ENCODE results near the gene BZW2. TPM values are rescaled to one million over a fixed set of nuclear protein-coding genes. Genes with fewer than 3 reads are reported as not detected.

The BZW2 gene
- total and polyA plus RNA-seq, 2 of the 13 experiments (the other 11 are each of a cell fraction or from before 2014, with no cell fraction given), result 21.8 to 95.2 TPM

- Histone ChIP-seq H3K79me2 (ENCODE audit: insufficient read depth, low read length) (peaks cover 95% of the 10 kb centered on the region), H3K9me3 (ENCODE audit: low read length) (no peaks in the 10 kb centered on the region), H4K20me1 (ENCODE audit: insufficient read depth, low read length) (peaks cover 19% of the 10 kb centered on the region), H3K27ac (ENCODE audit: extremely low read length, insufficient read depth, low read length) (no peak overlapping the region), H3K27me3 (ENCODE audit: control insufficient read depth in 1 of 2, insufficient read depth in 2 of 2, low read length in 2 of 2) (no peaks in the 10 kb centered on the region), H3K36me3 (replicated peaks in 1 of 2; ENCODE audit: control insufficient read depth in 1 of 2, insufficient read depth in 2 of 2, low read length in 2 of 2) (no peaks in the 10 kb centered on the region), H2AFZ (ENCODE audit: low read length) (no peak overlapping the region), H3K4me1 (ENCODE audit: insufficient read depth, low read length) (peaks cover 52% of the 10 kb centered on the region), H3K9ac (ENCODE audit: insufficient read depth, low read depth, low read length) (no peak overlapping the region), H3K4me2 (ENCODE audit: low read depth, low read length) (no peak overlapping the region), H3K4me3 (replicated peaks in 1 of 3; ENCODE audit: insufficient read depth in 1 of 3, low read depth in 2 of 3, low read length in 3 of 3) (no peak overlapping the region)
- no peak for FAIRE-seq
- no peak for ATAC-seq
- intact Hi-C loops (cut with micrococcal nuclease; ENCODE audit: unreplicated experiment), result no loop called here
- WGBS (ENCODE audit: low lambda C conversion rate), result 91% methylated on average over 2 of the region's 2 CpGs
- no TSS peak for BruUV-seq (replicated peaks)
- POLR2A ChIA-PET, result no interaction called here
- in situ Hi-C loops (cut with HindIII; ENCODE audit: extremely low pct_ligation_motif_present, low pct_unique_long_range_greater_than_20kb), result no loop called here
- CTCF ChIA-PET (ENCODE audit: low intra/inter-chr PET ratio, low total read pairs), result no interaction called here
- no peak for DNase-seq (ENCODE audit: low spot score)
- TF ChIP-seq KMT2A (CRISPR knock-in tag; IDR thresholded peaks at IDR 0.05) (no peak), SP2 (CRISPR knock-in tag; IDR thresholded peaks at IDR 0.05) (no peak), THAP11 (CRISPR knock-in tag; IDR thresholded peaks at IDR 0.05) (no peak), JUNB (CRISPR knock-in tag; IDR thresholded peaks at IDR 0.05; ENCODE audit: borderline replicate concordance) (no peak), UBTF (CRISPR knock-in tag; IDR thresholded peaks at IDR 0.05) (no peak), MTERF4 (CRISPR knock-in tag; IDR thresholded peaks at IDR 0.05) (no peak), TBX2 (CRISPR knock-in tag; IDR thresholded peaks at IDR 0.05; ENCODE audit: borderline replicate concordance) (no peak), MLLT10 (CRISPR knock-in tag; IDR thresholded peaks at IDR 0.05) (no peak), SSRP1 (CRISPR knock-in tag; IDR thresholded peaks at IDR 0.05) (no peak), CBFB (CRISPR knock-in tag; IDR thresholded peaks at IDR 0.05) (no peak), ZNF776 (CRISPR knock-in tag; IDR thresholded peaks at IDR 0.05) (no peak), ZNF280D (CRISPR knock-in tag; IDR thresholded peaks at IDR 0.05) (no peak)
These were observed 6.9 kb downstream of the BZW2 start for GRCh38 chr7:16652888-16653287.
